GM12878 (cell line): ENCODE measurements around the gene CKAP5. TPM values are rescaled to one million over a fixed set of nuclear protein-coding genes. Genes with fewer than 3 reads are reported as not detected.

ENCODE experiments used
- ATAC-seq: fragments of 200-7000 bp; cut with Tn5 transposase; 3 replicates; pipeline ENCODE4 v1.9.1; 2020; ENCODE audit warnings: mild to moderate bottlenecking, moderate library complexity
- BruUV-seq: library from RNA; stranded (reverse); fragments of 400-500 nt; replicated peaks from 2 replicates; lab custom pipeline; 2021; lab: Mats Ljungman, UMichigan
- CTCF ChIA-PET: fragments of 300-600 bp; sonication (Branson Sonifier 250); formaldehyde crosslinking; extraction: SDS; loops from one replicate; lab custom pipeline; 2021; ENCODE audit warnings: inconsistent platforms; lab: Yijun Ruan, JAX
- POLR2A ChIA-PET: fragments of 350-600 bp; formaldehyde crosslinking; extraction: SDS; loops from one replicate; lab custom pipeline; 2021; ENCODE audit warnings: inconsistent platforms; lab: Charles Lee
- RAD21 ChIA-PET: fragments of 300-600 bp; sonication (Branson Sonifier 250); formaldehyde crosslinking; loops from one replicate; lab custom pipeline; 2023; ENCODE audit warnings: antibody characterized with exemption; ENCODE audit not compliant: unreplicated experiment; lab: Charles Lee
- SMC1A ChIA-PET: fragments of 300-600 bp; sonication (Branson Sonifier 250); formaldehyde crosslinking; loops from one replicate; lab custom pipeline; 2023; ENCODE audit not compliant: unreplicated experiment, uncharacterized antibody; lab: Charles Lee
- DNase-seq: peaks from one replicate; pipeline ENCODE4 v3.0.0-alpha.2; 2011; ENCODE audit warnings: low read depth, low spot score
- FAIRE-seq: peaks from 3 replicates; lab custom pipeline; 2011; peaks lifted over from hg19 to GRCh38; lab: Jason Lieb, UNC
- H2AFZ ChIP-seq: 2 replicates; pipeline ENCODE4 v1.6.0; 2011; ENCODE audit warnings: low read depth, low read length, control low read depth; ENCODE audit not compliant: control insufficient read depth
- H3K27ac ChIP-seq: 2 replicates; pipeline ENCODE4 v1.5.1; 2011; ENCODE audit warnings: control low read depth; ENCODE audit not compliant: control insufficient read depth, insufficient read depth
- H3K27me3 ChIP-seq, 2 experiments: replicated peaks in 1 of 2; 2 replicates each; pipeline versions ENCODE4 v1.6.0 to v1.6.1; 2011; ENCODE audit warnings: low read length in 1 of 2; ENCODE audit not compliant: control insufficient read depth in 2 of 2, insufficient read depth in 2 of 2
- H3K36me3 ChIP-seq, 2 experiments: 2 replicates each; pipeline ENCODE4 v1.5.1; 2011; ENCODE audit warnings: low read length in 1 of 2; ENCODE audit not compliant: control insufficient read depth in 2 of 2, insufficient read depth in 2 of 2
- H3K4me1 ChIP-seq: 2 replicates; pipeline ENCODE4 v1.6.1; 2011; ENCODE audit warnings: mild to moderate bottlenecking, low read length, moderate library complexity, mixed read lengths; ENCODE audit not compliant: control insufficient read depth, insufficient read depth
- H3K4me2 ChIP-seq: 2 replicates; pipeline ENCODE4 v1.6.0; 2011; ENCODE audit warnings: control low read depth; ENCODE audit not compliant: control insufficient read depth, insufficient read depth
- H3K4me3 ChIP-seq: fragments of 200-600 bp; sonication (generic); 2 replicates; pipeline ENCODE4 v1.5.1; 2016
- H3K79me2 ChIP-seq: 2 replicates; pipeline ENCODE4 v1.6.0; 2011; ENCODE audit warnings: low read length; ENCODE audit not compliant: control insufficient read depth, insufficient read depth
- H3K9ac ChIP-seq: 2 replicates; pipeline ENCODE4 v1.8.0; 2011; ENCODE audit warnings: low read length, control low read depth, mixed read lengths; ENCODE audit not compliant: control insufficient read depth, insufficient read depth
- H3K9me3 ChIP-seq: replicated peaks from 3 replicates; pipeline ENCODE4 v1.5.1; 2011; ENCODE audit warnings: mild to moderate bottlenecking, low read length; ENCODE audit not compliant: control insufficient read depth, insufficient read depth
- H4K20me1 ChIP-seq: 2 replicates; pipeline ENCODE4 v1.6.0; 2011; ENCODE audit not compliant: control insufficient read depth, insufficient read depth
- BCLAF1 ChIP-seq: fragments of 450-650 bp; IDR thresholded peaks from 2 replicates; pipeline ENCODE4 v1.6.1; 2017; ENCODE audit warnings: antibody characterized with exemption, mild to moderate bottlenecking, moderate library complexity
- PBX3 ChIP-seq: IDR thresholded peaks from 2 replicates; pipeline ENCODE4 v1.6.1; 2011; ENCODE audit warnings: mild to moderate bottlenecking, low read depth, low read length, moderate library complexity; ENCODE audit not compliant: insufficient replicate concordance
- SPI1 ChIP-seq: IDR thresholded peaks from 2 replicates; pipeline ENCODE4 v1.6.1; 2011; ENCODE audit warnings: low read depth, mild to moderate bottlenecking, low read length, moderate library complexity, borderline replicate concordance; ENCODE audit not compliant: insufficient read depth
- WGBS: methylation state at CpG from one replicate; pipeline ENCODE4 v1.1.6; 2016; ENCODE audit warnings: low lambda C conversion rate; ENCODE audit not compliant: insufficient replicate concordance, insufficient coverage; ENCODE audit errors: missing lambda C conversion rate; 5-methylcytosine and 5-hydroxymethylcytosine counted together
- in situ Hi-C: fragments of 300-500 bp; cut with MboI; formaldehyde crosslinking; loops from 9 replicates; pipeline ENCODE4 v1.14.3; 2018; ENCODE audit warnings: mixed read lengths
- intact Hi-C: fragments of 100-400 bp; cut with micrococcal nuclease; formaldehyde crosslinking; loops from one replicate; pipeline ENCODE4 v1.14.2; 2022; ENCODE audit not compliant: unreplicated experiment
- polyA plus RNA-seq, 11 experiments: library from polyadenylated mRNA; depleted of rRNA in 4 of 11; unstranded in 6 of 11; stranded (reverse) in 5 of 11; fragments of >200 nt; fragmentation: Nextera tagmentation in 4 of 11; fragmentation: Illumina TruSeq in 1 of 11; extraction: Ambion mirVana in 4 of 11; extraction: Trizol in 1 of 11; gene quantifications; 1 replicate in 1 of 11; 2 replicates in 10 of 11; pipeline versions ENCODE4 v1.2.1 to v1.2.3, GENCODE V29; 2011 to 2016; ENCODE audit warnings: inconsistent platforms in 2 of 11, missing spikeins in 2 of 11, low read depth in 1 of 11
- total RNA-seq, 4 experiments: library from RNA; depleted of rRNA in 3 of 4; stranded (reverse); fragments of >200 nt in 3 of 4; fragmentation: Illumina TruSeq in 1 of 4; extraction: Trizol in 1 of 4; gene quantifications; 2 replicates each; pipeline versions ENCODE4 v1.2.1 to v1.2.3, GENCODE V29; 2013 to 2021

Gene CKAP5
- total and polyA plus RNA-seq, 10 of the 15 experiments (the other 5 are each of a cell fraction or from before 2014, with no cell fraction given) = 20.1 to 161 (median 79.8) TPM

GRCh38 chr11:46879056-46879585 lies 33.0 kb upstream of the CKAP5 start:
- CTCF ChIA-PET = interaction anchor here (0.6 to 1.0 kb wide), 2 partner anchors 11 to 18 kb away, joined by 3 read pairs; no protein-coding TSS in a partner anchor
- no peak for FAIRE-seq

More at GRCh38 chr11:46879056-46879585, 33.0 kb upstream of the CKAP5 start:
- Histone ChIP-seq H3K4me2 (no peak overlapping the region), H3K4me1 (no peaks in the 10 kb centered on the region), H3K9ac (no peak overlapping the region), H3K27ac (no peak overlapping the region), H3K4me3 (no peak overlapping the region), H2AFZ (no peak overlapping the region), H4K20me1 (no peaks in the 10 kb centered on the region), H3K27me3 (no peaks in the 10 kb centered on the region; a peak in 1 of 4 replicates), H3K79me2 (no peaks in the 10 kb centered on the region), H3K36me3 (no peaks in the 10 kb centered on the region), H3K9me3 (no peaks in the 10 kb centered on the region)
- no peak for DNase-seq
- ATAC-seq = no peak
- intact Hi-C loops = no loop called here
- in situ Hi-C loops = no loop called here
- RAD21 ChIA-PET = no interaction called here
- POLR2A ChIA-PET = no interaction called here
- no TSS peak for BruUV-seq
- 65% methylated on average over 10 of the region's 10 CpGs for WGBS
- SMC1A ChIA-PET = interaction anchor here (1.4 kb wide), 1 partner anchor 54 kb away, joined by 4 read pairs; no protein-coding TSS in a partner anchor
- TF ChIP-seq SPI1 (no peak), PBX3 (no peak), BCLAF1 (no peak)
